Spinal cord (tissue), 10 donors: ENCODE measurements around the gene HEATR5A. TPM values are rescaled to one million over a fixed set of nuclear protein-coding genes. Genes with fewer than 3 reads are reported as not detected.
"Not testable (repeated sequence)": the region's sequence is repeated elsewhere in the genome, so short reads cannot be mapped to it uniquely, and the experiment has no call there.

ENCODE experiments used
- DNase-seq, 6 donors: peaks; one replicate each; pipeline versions ENCODE4 v3.0.0 to v3.0.0-alpha.2; 2013 to 2015; ENCODE audit warnings: low spot score in 6 of 6, low read depth in 4 of 6
- H3K27ac ChIP-seq: one replicate; pipeline ENCODE4 v1.5.1; 2013; ENCODE audit warnings: low read depth, low read length, control low read depth
- H3K27me3 ChIP-seq: one replicate; pipeline ENCODE4 v1.6.1; 2013; ENCODE audit warnings: low read length; ENCODE audit not compliant: control insufficient read depth, insufficient read depth
- H3K36me3 ChIP-seq: one replicate; pipeline ENCODE4 v1.6.1; 2013; ENCODE audit warnings: low read length; ENCODE audit not compliant: control insufficient read depth, insufficient read depth
- H3K4me1 ChIP-seq: one replicate; pipeline ENCODE4 v1.6.1; 2013; ENCODE audit warnings: low read length; ENCODE audit not compliant: control insufficient read depth, insufficient read depth
- H3K4me3 ChIP-seq: one replicate; pipeline ENCODE4 v1.5.1; 2013; ENCODE audit warnings: low read depth, low read length, control low read depth
- H3K9me3 ChIP-seq: one replicate; pipeline ENCODE4 v1.6.1; 2013; ENCODE audit warnings: low read length; ENCODE audit not compliant: control insufficient read depth, insufficient read depth
- WGBS: methylation state at CpG from one replicate; pipeline ENCODE4 v1.1.5; 2013; ENCODE audit warnings: missing lambda C conversion rate; ENCODE audit not compliant: insufficient coverage; 5-methylcytosine and 5-hydroxymethylcytosine counted together
- polyA plus RNA-seq, 2 donors: library from polyadenylated mRNA; unstranded; fragments of 120-200 nt; gene quantifications; one replicate each; pipeline ENCODE4 v1.2.1, GENCODE V29; 2013; ENCODE audit not compliant: insufficient read length in 2 of 2
- total RNA-seq, 2 donors: library from RNA; depleted of rRNA in 1 of 2; stranded (reverse); fragments of 120-200 nt in 1 of 2; fragments of >200 nt in 1 of 2; gene quantifications; one replicate each; pipeline versions ENCODE4 v1.2.3 to v1.2.4, GENCODE V29; 2013 to 2014
- donor health status: healthy.

Gene HEATR5A
- total and polyA plus RNA-seq, 4 donors: 20.4 to 74.2 (median 37.1) TPM

- Histone ChIP-seq H3K9me3 (no peaks in the 10 kb centered on the region), H3K27ac (no peak overlapping the region), H3K36me3 (peaks cover 8% of the 10 kb centered on the region), H3K27me3 (no peaks in the 10 kb centered on the region), H3K4me3 (no peak overlapping the region), H3K4me1 (peaks cover 5% of the 10 kb centered on the region)
- no peak for DNase-seq
- 90% methylated on average over 5 of the region's 14 CpGs for WGBS
Measured at GRCh38 chr14:31320922-31321766, 99.2 kb downstream of the HEATR5A start.

DNA sequence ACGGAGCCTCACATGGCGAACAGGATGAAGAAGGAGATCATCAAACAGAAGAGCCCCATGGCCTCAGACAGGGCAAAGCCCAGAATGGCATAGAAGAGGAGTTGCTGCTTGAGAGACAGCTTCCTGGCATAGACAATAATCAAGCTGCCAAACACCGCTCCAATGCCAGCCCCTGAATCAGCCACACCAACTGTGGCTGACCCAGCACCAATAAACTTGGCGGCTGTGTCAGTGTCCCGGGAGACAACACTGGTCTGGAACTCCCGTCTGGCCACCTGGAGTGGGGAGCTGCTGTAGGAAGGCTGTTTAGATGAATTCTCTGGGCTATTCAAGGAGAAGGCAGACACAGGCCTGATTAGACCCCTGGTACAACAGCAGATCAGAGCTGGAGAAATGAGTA is 100.1 kb downstream of the HEATR5A start:
- H3K4me1 ChIP-seq: peaks cover 5% of the 10 kb centered on the region
- H3K36me3 ChIP-seq: peaks cover 8% of the 10 kb centered on the region
- H3K27ac ChIP-seq: no peak overlapping the region
- no peak overlapping the region for H3K4me3 ChIP-seq
- peak; percentile 6 to 81 (median 16) for DNase-seq
- no peaks in the 10 kb centered on the region for H3K27me3 ChIP-seq
- WGBS: 54% methylated on average over 4 of the region's 6 CpGs
- H3K9me3 ChIP-seq: no peaks in the 10 kb centered on the region

DNA sequence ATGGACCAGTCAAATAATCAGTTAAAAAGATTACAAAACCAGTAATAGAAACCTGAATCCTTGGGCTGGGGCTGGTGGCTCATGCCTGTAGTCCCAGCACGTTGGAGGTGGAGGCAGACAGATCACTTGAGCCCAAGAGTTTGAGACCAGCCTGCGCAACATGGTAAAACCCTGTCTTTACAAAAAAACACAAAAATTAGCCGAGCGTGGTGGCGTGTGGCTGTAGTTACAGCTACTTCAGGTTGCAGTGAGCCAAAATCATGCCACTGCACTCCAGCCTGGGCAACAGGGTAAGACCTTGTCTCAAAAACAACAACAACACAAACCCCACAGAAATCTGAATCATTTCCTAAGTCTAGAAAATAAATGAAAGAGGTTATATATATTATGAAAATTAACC is 100.6 kb downstream of the HEATR5A start:
- whole genome bisulfite sequencing: 100% methylated on average over 1 of the region's 5 CpGs
- H3K27me3 ChIP-seq: no peaks in the 10 kb centered on the region

DNA sequence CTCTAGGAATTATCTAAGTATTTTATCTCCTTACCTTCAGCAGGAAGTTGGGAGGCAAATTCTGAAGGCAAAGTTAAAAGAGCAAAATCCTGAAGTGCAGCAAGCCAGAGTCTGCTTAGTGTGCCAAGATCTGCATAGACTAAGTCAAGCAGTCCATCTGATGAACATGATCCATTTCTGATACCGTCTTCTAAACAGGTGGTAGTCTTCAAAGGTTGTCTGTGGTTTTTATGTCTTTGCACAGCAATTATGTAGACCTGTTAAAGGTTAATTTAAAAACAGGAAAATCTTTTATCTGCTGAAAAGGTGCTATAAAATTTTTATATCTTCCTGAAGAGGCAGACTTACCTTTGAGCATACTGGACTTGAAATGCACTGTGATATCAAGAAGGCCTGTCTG is 107.4 kb downstream of the HEATR5A start:
- Histone ChIP-seq H3K9me3 (no peaks in the 10 kb centered on the region), H3K27ac (no peak overlapping the region), H3K4me1 (no peaks in the 10 kb centered on the region), H3K4me3 (no peak overlapping the region), H3K27me3 (no peaks in the 10 kb centered on the region), H3K36me3 (peaks cover 8% of the 10 kb centered on the region)
- no peak for DNase-seq
- WGBS: 100% methylated on average over 1 of the region's 1 CpG

More for the DNA sequence above, 100.6 kb downstream of the HEATR5A start:
- Histone ChIP-seq H3K9me3 (no peaks in the 10 kb centered on the region), H3K36me3 (peaks cover 10% of the 10 kb centered on the region), H3K27ac (no peak overlapping the region), H3K4me3 (no peak overlapping the region), H3K4me1 (peaks cover 5% of the 10 kb centered on the region)
- DNase-seq: no peak

DNA sequence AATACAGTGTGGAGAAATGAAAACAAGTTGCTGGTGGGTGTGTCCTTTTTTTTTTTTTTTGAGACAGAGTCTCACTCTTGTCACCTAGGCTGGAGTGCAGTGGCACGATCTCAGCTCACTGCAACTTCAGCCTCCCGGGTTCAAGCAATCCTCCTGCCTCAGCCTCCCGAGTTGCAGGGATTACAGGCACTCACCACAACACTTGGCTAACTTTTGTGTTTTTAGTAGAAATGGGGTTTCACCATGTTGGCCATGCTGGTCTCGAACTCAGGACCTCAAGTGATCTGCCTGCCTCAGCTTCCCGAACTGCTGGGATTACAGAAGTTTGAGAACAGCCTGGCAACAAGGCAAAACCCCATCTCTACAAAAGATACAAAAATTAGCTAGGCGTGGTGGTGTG is 108.0 kb downstream of the HEATR5A start:
- not testable (repeated sequence) for H3K4me1 ChIP-seq, H3K9me3 ChIP-seq, DNase-seq, H3K27me3 ChIP-seq, H3K27ac ChIP-seq, H3K36me3 ChIP-seq, H3K4me3 ChIP-seq
- no CpG with 5 or more reads among the region's 6 CpGs for WGBS

GRCh38 chr14:31307618-31308017 is 112.7 kb downstream of the HEATR5A start:
- no CpG with 5 or more reads among the region's 3 CpGs for WGBS
- no peak overlapping the region for H3K27ac ChIP-seq
- H3K27me3 ChIP-seq: no peaks in the 10 kb centered on the region
- H3K4me1 ChIP-seq: no peaks in the 10 kb centered on the region
- no peak for DNase-seq
- H3K4me3 ChIP-seq: no peak overlapping the region
- H3K36me3 ChIP-seq: peaks cover 12% of the 10 kb centered on the region
- no peaks in the 10 kb centered on the region for H3K9me3 ChIP-seq

GRCh38 chr14:31307198-31307597 is 113.2 kb downstream of the HEATR5A start:
- no peak for DNase-seq
- Histone ChIP-seq H3K4me1 (no peaks in the 10 kb centered on the region), H3K36me3 (peaks cover 11% of the 10 kb centered on the region), H3K27me3 (no peaks in the 10 kb centered on the region), H3K9me3 (no peaks in the 10 kb centered on the region), H3K27ac (no peak overlapping the region), H3K4me3 (no peak overlapping the region)

GRCh38 chr14:31303654-31304053 is 116.7 kb downstream of the HEATR5A start:
- 96% methylated on average over 3 of the region's 5 CpGs for WGBS
- no peaks in the 10 kb centered on the region for H3K9me3 ChIP-seq
- no peak for DNase-seq

GRCh38 chr14:31300883-31301282 is 119.5 kb downstream of the HEATR5A start:
- no peak overlapping the region for H3K27ac ChIP-seq
- no peak overlapping the region for H3K4me3 ChIP-seq
- H3K27me3 ChIP-seq: no peaks in the 10 kb centered on the region
- H3K4me1 ChIP-seq: no peaks in the 10 kb centered on the region
- no peak for DNase-seq
- whole genome bisulfite sequencing: no CpG with 5 or more reads among the region's 3 CpGs
- peaks cover 26% of the 10 kb centered on the region for H3K36me3 ChIP-seq
- H3K9me3 ChIP-seq: no peaks in the 10 kb centered on the region

More at GRCh38 chr14:31303654-31304053, 116.7 kb downstream of the HEATR5A start:
- H3K27me3 ChIP-seq: no peaks in the 10 kb centered on the region
- H3K36me3 ChIP-seq: peaks cover 26% of the 10 kb centered on the region
- H3K4me3 ChIP-seq: no peak overlapping the region
- no peaks in the 10 kb centered on the region for H3K4me1 ChIP-seq
- H3K27ac ChIP-seq: no peak overlapping the region

DNA sequence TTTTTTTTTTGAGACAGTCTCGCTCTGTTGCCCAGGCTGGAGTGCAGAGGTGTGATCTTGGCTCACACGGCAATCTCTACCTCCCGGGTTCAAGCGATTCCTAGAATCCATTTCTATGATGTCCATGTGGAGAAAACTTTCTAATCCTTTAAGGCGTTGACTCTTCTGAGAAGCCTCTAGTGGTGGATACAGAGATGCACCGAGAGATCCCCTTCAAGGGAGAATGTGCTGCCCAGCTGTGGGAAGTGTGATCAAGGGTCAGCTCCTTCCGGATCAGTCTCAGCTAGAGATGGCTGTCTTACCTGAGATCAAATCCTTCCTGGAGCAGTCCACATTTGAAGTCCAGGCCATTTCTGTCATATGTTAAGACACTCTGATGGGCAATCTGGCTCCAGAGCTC is 120.1 kb downstream of the HEATR5A start:
- H3K4me1 ChIP-seq: no peaks in the 10 kb centered on the region
- WGBS: 99% methylated on average over 7 of the region's 7 CpGs
- no peaks in the 10 kb centered on the region for H3K9me3 ChIP-seq
- H3K4me3 ChIP-seq: no peak overlapping the region
- H3K36me3 ChIP-seq: peaks cover 27% of the 10 kb centered on the region
- no peak overlapping the region for H3K27ac ChIP-seq
- DNase-seq: no peak
- H3K27me3 ChIP-seq: no peaks in the 10 kb centered on the region
